Germinal center (tissue), 1 donor: Measurements from ENCODE around the gene ARHGEF39.

Experiments used
- DNase-seq: peaks from one replicate; pipeline ENCODE4 v3.0.0; 2012; ENCODE audit warnings: mixed read lengths, low spot score

The ARHGEF39 gene

GRCh38 chr9:35675204-35675603 is 10.2 kb upstream of the ARHGEF39 start:
- no peak for DNase-seq

- DNase-seq: no peak
These were observed 9.0 kb upstream of the ARHGEF39 start for GRCh38 chr9:35674025-35674361.

GRCh38 chr9:35673132-35674024 is 8.4 kb upstream of the ARHGEF39 start, which contains the start of gene CA9:
CA9 (plus strand) TSS chr9:35673928; CDS start chr9:35673960, 32 bp downstream.
- DNase-seq: no peak

GRCh38 chr9:35669331-35670145 is 4.5 kb upstream of the ARHGEF39 start:
- DNase-seq: no peak

- no peak for DNase-seq
These were observed 2.9 kb upstream of the ARHGEF39 start for GRCh38 chr9:35667939-35668338.

GRCh38 chr9:35666549-35666948 is 1.6 kb upstream of the ARHGEF39 start:
- no peak for DNase-seq

GRCh38 chr9:35666045-35666444 is 1.1 kb upstream of the ARHGEF39 start:
- DNase-seq: no peak

GRCh38 chr9:35665471-35665818 is 450 bp upstream of the ARHGEF39 start:
- DNase-seq: no peak

- no peak for DNase-seq
These were observed 2.6 kb downstream of the ARHGEF39 start for GRCh38 chr9:35662437-35662836.

- no peak for DNase-seq
These were observed 3.1 kb downstream of the ARHGEF39 start for GRCh38 chr9:35661756-35662350.

GRCh38 chr9:35660966-35661415 is 4.0 kb downstream of the ARHGEF39 start:
- DNase-seq: no peak

GRCh38 chr9:35659340-35659739 is 5.7 kb downstream of the ARHGEF39 start:
- DNase-seq: no peak

GRCh38 chr9:35658968-35659220 is 6.1 kb downstream of the ARHGEF39 start:
- DNase-seq: no peak

GRCh38 chr9:35658137-35658967 is 6.6 kb downstream of the ARHGEF39 start, which contains the start of gene CCDC107:
CCDC107 (plus strand) TSS chr9:35658292; CDS start chr9:35658380, 88 bp downstream.
- peak; percentile 97 for DNase-seq

- DNase-seq: peak; percentile 78
These were observed 7.4 kb downstream of the ARHGEF39 start, which contains the start of gene RMRP for GRCh38 chr9:35657546-35658136. RMRP (minus strand) TSS chr9:35658019.

- no peak for DNase-seq
These were observed 8.0 kb downstream of the ARHGEF39 start for GRCh38 chr9:35656831-35657545.

GRCh38 chr9:35656348-35656747 is 8.6 kb downstream of the ARHGEF39 start:
- no peak for DNase-seq

- DNase-seq: no peak
These were observed 11.4 kb downstream of the ARHGEF39 start for GRCh38 chr9:35653611-35654010.

- no peak for DNase-seq
These were observed 12.2 kb downstream of the ARHGEF39 start for GRCh38 chr9:35652829-35653209.

GRCh38 chr9:35651956-35652828 is 12.8 kb downstream of the ARHGEF39 start:
- DNase-seq: no peak
